Testis (tissue), 3 donors: ENCODE measurements around the gene FBXO9. TPM values are rescaled to one million over a fixed set of nuclear protein-coding genes. Genes with fewer than 3 reads are reported as not detected.
A peak's percentile ranks its signal among the peaks of the same experiment; 100 is the strongest.

Experiments
- DNase-seq: peaks from one replicate; pipeline ENCODE4 v3.0.0-alpha.2; 2019
- H3K27ac ChIP-seq, 2 donors: fragments of 200-600 bp; sonication (generic); one replicate each; pipeline ENCODE4 v1.5.1; 2019
- H3K27me3 ChIP-seq: fragments of 200-600 bp; sonication (generic); one replicate; pipeline ENCODE4 v1.5.1; 2019
- H3K36me3 ChIP-seq: fragments of 200-600 bp; sonication (generic); one replicate; pipeline ENCODE4 v1.5.1; 2017; ENCODE audit warnings: low read depth; ENCODE audit errors: missing control alignments
- H3K4me1 ChIP-seq: fragments of 200-600 bp; sonication (generic); one replicate; pipeline ENCODE4 v1.5.1; 2019
- H3K4me3 ChIP-seq, 2 donors: fragments of 200-600 bp; sonication (generic); one replicate each; pipeline ENCODE4 v1.5.1; 2017 to 2019
- H3K9me3 ChIP-seq: fragments of 200-600 bp; sonication (generic); one replicate; pipeline ENCODE4 v1.5.1; 2017
- POLR2A ChIP-seq: fragments of 450-650 bp; IDR thresholded peaks from one replicate; pipeline ENCODE4 v1.6.1; 2017; ENCODE audit warnings: antibody characterized with exemption, mild to moderate bottlenecking, moderate library complexity
- WGBS, 2 donors: methylation state at CpG; one replicate each; pipeline ENCODE4 v1.1.5; 2018; 5-methylcytosine and 5-hydroxymethylcytosine counted together
- intact Hi-C: fragments of 100-400 bp; cut with DNase I; formaldehyde crosslinking; loops from one replicate; pipeline ENCODE4 v1.15.1; 2023; ENCODE audit warnings: low total_unique reads
- polyA plus RNA-seq: library from polyadenylated mRNA; stranded (reverse); fragments of 350-450 nt; fragmentation: Illumina TruSeq; extraction: RNeasy Lipid Tissue Mini Kit (QIAGEN cat#74804); gene quantifications from one replicate; pipeline ENCODE4 v1.2.3, GENCODE V29; 2014; ENCODE audit warnings: low read depth, low replicate concordance; ENCODE audit not compliant: insufficient read depth
- total RNA-seq, 2 donors: library from RNA; depleted of rRNA; stranded (reverse); fragments of >200 nt; gene quantifications; one replicate each; pipeline ENCODE4 v1.2.3, GENCODE V29; 2016
- TF ChIP-seq, protein P1 (sequence below), 3 experiments: fragments of 450-650 bp in 2 of 3; fragments of 200-600 bp in 1 of 3; sonication (generic) in 1 of 3; IDR thresholded peaks; one replicate each; pipeline ENCODE4 v1.5.1; 2016 to 2019; ENCODE audit warnings: antibody characterized with exemption in 3 of 3, mild to moderate bottlenecking in 2 of 3, moderate library complexity in 1 of 3

Gene FBXO9
- total and polyA plus RNA-seq, 3 donors from 2014 or later, result 75.1 to 81.6 (median 76.6) TPM

DNA sequence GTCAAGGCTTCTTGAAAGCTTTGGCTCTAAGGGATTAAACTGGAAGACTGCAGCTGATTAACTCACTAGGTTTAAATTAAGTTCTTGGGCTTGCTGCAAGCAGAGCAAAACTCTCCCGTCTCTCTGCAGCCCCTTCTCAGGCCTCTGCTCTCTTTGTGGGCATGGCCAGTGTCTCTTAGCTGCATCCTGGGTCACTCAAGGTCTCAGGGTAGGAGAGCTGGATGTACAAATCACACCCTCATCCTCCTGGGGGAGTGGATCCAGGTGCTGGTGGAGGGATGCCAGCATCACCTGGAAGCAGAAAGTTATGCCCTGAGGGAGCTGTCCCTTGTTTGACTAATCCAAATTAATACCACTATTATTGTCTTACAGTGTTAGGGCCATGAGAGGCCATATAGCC is 47.7 kb downstream of the FBXO9 start:
- Histone ChIP-seq H3K36me3 (no peaks in the 10 kb centered on the region), H3K9me3 (no peaks in the 10 kb centered on the region), H3K4me3 (no peak overlapping the region), H3K27me3 (no peaks in the 10 kb centered on the region), H3K4me1 (peaks cover 26% of the 10 kb centered on the region), H3K27ac (peak overlapping the region in 1 of 2 donors; percentile 22)
- WGBS, 2 donors, result 20 to 22% methylated on average over 1 of the region's 1 CpG
- no peak for TF ChIP-seq POLR2A
- TF ChIP-seq, protein P1, sequence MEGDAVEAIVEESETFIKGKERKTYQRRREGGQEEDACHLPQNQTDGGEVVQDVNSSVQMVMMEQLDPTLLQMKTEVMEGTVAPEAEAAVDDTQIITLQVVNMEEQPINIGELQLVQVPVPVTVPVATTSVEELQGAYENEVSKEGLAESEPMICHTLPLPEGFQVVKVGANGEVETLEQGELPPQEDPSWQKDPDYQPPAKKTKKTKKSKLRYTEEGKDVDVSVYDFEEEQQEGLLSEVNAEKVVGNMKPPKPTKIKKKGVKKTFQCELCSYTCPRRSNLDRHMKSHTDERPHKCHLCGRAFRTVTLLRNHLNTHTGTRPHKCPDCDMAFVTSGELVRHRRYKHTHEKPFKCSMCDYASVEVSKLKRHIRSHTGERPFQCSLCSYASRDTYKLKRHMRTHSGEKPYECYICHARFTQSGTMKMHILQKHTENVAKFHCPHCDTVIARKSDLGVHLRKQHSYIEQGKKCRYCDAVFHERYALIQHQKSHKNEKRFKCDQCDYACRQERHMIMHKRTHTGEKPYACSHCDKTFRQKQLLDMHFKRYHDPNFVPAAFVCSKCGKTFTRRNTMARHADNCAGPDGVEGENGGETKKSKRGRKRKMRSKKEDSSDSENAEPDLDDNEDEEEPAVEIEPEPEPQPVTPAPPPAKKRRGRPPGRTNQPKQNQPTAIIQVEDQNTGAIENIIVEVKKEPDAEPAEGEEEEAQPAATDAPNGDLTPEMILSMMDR (IDR thresholded peaks at IDR 0.05), result no peak
- no peak for DNase-seq
- intact Hi-C loops, result no loop called here

DNA sequence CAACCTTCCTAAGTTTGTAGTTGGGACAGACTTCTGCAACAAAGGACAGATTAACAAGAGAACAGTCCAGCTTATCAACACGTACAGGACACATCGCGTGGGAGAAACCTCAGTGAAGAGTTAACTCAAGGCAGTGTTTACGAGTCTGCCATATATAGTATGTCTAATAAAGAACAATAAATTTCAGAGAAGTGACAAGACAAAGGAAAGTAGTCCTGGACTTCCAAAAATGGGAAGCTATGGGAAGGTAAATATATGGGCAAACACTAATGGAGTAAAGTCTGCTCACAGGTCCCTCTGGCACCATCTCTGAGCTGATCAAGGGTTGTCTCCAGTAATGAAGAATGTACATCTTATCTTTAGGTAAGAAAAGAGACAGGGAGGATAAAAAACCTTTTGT is 48.5 kb downstream of the FBXO9 start:
- H3K4me1 ChIP-seq, result peaks cover 18% of the 10 kb centered on the region
- 47 to 59% methylated on average over 4 of the region's 4 CpGs for WGBS, 2 donors
- TF ChIP-seq POLR2A, result no peak
- TF ChIP-seq, protein P1 (IDR thresholded peaks at IDR 0.05), result no peak
- H3K4me3 ChIP-seq, result no peak overlapping the region
- intact Hi-C loops, result no loop called here
- no peaks in the 10 kb centered on the region for H3K36me3 ChIP-seq
- no peaks in the 10 kb centered on the region for H3K9me3 ChIP-seq
- peak overlapping the region; percentile 4 to 22 for H3K27ac ChIP-seq
- no peaks in the 10 kb centered on the region for H3K27me3 ChIP-seq
- DNase-seq, result no peak

DNA sequence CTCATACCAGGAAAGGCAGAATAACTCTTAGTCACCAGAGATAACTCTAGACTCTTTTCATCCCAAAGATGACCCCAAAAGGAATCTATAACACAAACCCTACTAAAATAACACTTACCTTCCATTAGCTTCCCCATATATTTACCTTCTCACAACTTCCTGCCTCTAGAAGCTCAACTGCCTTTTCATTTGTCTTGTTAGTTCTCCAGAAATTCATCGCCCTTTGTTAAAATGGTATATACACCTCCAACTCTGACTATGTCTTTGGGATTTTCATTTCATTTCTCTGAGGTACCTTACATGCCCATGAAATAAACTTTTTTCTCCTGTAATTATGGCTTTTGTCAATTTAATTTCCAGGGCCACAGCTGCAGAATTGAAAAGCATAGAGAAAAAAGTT is 49.9 kb downstream of the FBXO9 start:
- Histone ChIP-seq H3K27me3 (no peaks in the 10 kb centered on the region), H3K4me3 (no peak overlapping the region), H3K4me1 (peaks cover 17% of the 10 kb centered on the region), H3K36me3 (no peaks in the 10 kb centered on the region), H3K9me3 (no peaks in the 10 kb centered on the region), H3K27ac (no peak overlapping the region)
- no peak for TF ChIP-seq POLR2A
- TF ChIP-seq, protein P1 (IDR thresholded peaks at IDR 0.05), result no peak
- WGBS, 2 donors, result 96 to 97% methylated on average over 1 of the region's 1 CpG
- DNase-seq, result no peak
- intact Hi-C loops, result no loop called here

DNA sequence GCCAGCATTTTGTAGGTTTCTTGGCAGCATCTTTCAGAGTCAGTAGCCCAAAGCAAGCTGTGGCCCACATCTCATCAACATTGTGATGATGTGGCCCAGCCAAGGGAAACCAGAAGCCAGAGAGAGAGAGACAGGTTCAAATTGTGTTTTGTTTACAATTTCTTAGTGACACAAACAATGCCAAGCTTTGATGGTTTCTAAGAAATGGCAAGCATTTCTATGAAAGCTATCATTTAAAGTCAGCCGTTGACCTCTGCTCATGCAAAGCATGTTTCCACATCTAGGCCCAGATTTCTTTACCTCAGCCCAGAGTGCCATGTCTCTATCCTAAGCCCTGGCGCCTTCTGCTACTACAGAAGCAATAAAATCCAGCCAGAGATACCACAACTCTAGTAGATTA is 50.5 kb downstream of the FBXO9 start:
- H3K4me1 ChIP-seq, result peaks cover 17% of the 10 kb centered on the region
- H3K27ac ChIP-seq, result no peak overlapping the region
- intact Hi-C loops, result no loop called here
- H3K27me3 ChIP-seq, result no peaks in the 10 kb centered on the region
- 95 to 97% methylated on average over 2 of the region's 2 CpGs for WGBS, 2 donors
- H3K36me3 ChIP-seq, result no peaks in the 10 kb centered on the region
- H3K4me3 ChIP-seq, result no peak overlapping the region
- TF ChIP-seq, protein P1 (IDR thresholded peaks at IDR 0.05), result no peak
- TF ChIP-seq POLR2A, result no peak
- no peaks in the 10 kb centered on the region for H3K9me3 ChIP-seq
- DNase-seq, result no peak

DNA sequence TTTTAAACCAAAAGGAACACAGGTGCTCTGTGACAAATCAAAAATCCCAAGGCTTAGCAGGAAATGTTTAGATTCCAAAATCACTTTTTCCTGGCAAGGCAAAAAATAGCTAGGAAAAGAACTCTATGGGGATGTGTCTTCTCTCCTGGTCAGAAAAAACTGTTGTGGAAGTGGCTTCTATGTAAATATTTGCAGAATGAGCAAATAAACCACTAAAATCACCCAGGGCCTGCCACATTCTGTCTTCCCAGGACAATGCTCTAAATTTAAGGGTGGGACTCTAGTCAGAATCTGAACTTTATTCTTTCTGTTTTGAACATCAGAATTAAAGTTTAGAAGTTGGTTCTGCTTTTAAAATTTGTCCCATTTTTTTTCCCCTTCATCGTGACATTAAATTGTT is 54.1 kb downstream of the FBXO9 start:
- no peaks in the 10 kb centered on the region for H3K36me3 ChIP-seq
- TF ChIP-seq, protein P1 (IDR thresholded peaks at IDR 0.05), result no peak
- TF ChIP-seq POLR2A, result no peak
- no peak overlapping the region for H3K4me3 ChIP-seq
- 76 to 80% methylated on average over 1 of the region's 1 CpG for WGBS, 2 donors
- H3K27me3 ChIP-seq, result no peaks in the 10 kb centered on the region
- no peaks in the 10 kb centered on the region for H3K4me1 ChIP-seq
- H3K27ac ChIP-seq, result no peak overlapping the region
- intact Hi-C loops, result no loop called here
- DNase-seq, result no peak
- no peaks in the 10 kb centered on the region for H3K9me3 ChIP-seq
